ENCODE results near the gene FPR1. TPM values are rescaled to one million over a fixed set of nuclear protein-coding genes. Genes with fewer than 3 reads are reported as not detected.

The FPR1 gene
- total and polyA plus RNA-seq, 4 donors: 0.77 to 37.1 (median 16.3) TPM

DNA sequence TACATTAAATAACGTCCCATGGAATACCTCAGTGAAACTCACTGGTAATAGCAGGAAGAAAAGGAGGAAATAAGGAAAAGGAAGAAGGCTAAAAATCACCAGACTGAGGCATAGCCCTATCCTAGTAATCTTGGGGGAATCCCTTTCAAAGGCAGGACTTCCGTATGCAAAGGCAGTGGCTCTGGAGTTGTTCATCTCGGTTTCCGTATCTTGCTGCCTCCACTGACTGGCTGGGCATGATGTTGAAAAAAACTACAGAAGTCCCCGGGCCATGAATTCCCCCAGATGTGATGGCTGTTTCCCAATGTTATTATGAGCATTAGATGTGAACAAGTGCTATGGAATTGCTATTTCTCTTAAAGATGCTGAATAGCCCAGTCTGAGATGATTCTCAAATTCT is 14.8 kb upstream of the FPR1 start:
- H3K4me1 ChIP-seq (ENCODE audit: control insufficient read depth in 1 of 2, insufficient read depth in 2 of 2, low read length in 2 of 2): no peaks in the 10 kb centered on the region
- H3K36me3 ChIP-seq (ENCODE audit: control insufficient read depth in 1 of 2, insufficient read depth in 2 of 2, low read length in 1 of 2): no peaks in the 10 kb centered on the region
- H3K9me3 ChIP-seq (ENCODE audit: control insufficient read depth, low read length): no peaks in the 10 kb centered on the region
- no peaks in the 10 kb centered on the region for H3K27me3 ChIP-seq (ENCODE audit: control insufficient read depth in 1 of 2, insufficient read depth in 2 of 2, low read length in 1 of 2)
- DNase-seq (no peak), ATAC-seq (ENCODE audit: low FRiP score) (no peak)
- intact Hi-C loops (cut with DNase I): no loop called here
- WGBS, 2 donors: 59 to 61% methylated on average over 5 of the region's 5 CpGs
- H3K4me3 ChIP-seq (ENCODE audit: low read length in 2 of 2): no peak overlapping the region
- H3K27ac ChIP-seq (ENCODE audit: low read depth in 1 of 2, low read length in 2 of 2): no peak overlapping the region

- no peak overlapping the region for H3K27ac ChIP-seq (ENCODE audit: low read depth in 1 of 2, low read length in 2 of 2)
- DNase-seq (no peak), ATAC-seq (ENCODE audit: low FRiP score) (no peak)
- H3K9me3 ChIP-seq (ENCODE audit: control insufficient read depth, low read length): no peaks in the 10 kb centered on the region
- intact Hi-C loops (cut with DNase I): no loop called here
- no peak overlapping the region for H3K4me3 ChIP-seq (ENCODE audit: low read length in 2 of 2)
- 58 to 60% methylated on average over 5 of the region's 5 CpGs for WGBS, 2 donors
- no peaks in the 10 kb centered on the region for H3K36me3 ChIP-seq (ENCODE audit: control insufficient read depth in 1 of 2, insufficient read depth in 2 of 2, low read length in 1 of 2)
- H3K27me3 ChIP-seq (ENCODE audit: control insufficient read depth in 1 of 2, insufficient read depth in 2 of 2, low read length in 1 of 2): no peaks in the 10 kb centered on the region
- H3K4me1 ChIP-seq (ENCODE audit: control insufficient read depth in 1 of 2, insufficient read depth in 2 of 2, low read length in 2 of 2): no peaks in the 10 kb centered on the region
These were observed 13.4 kb upstream of the FPR1 start for GRCh38 chr19:51765086-51765485.

- Histone ChIP-seq H3K9me3 (ENCODE audit: control insufficient read depth, low read length) (no peaks in the 10 kb centered on the region), H3K27ac (ENCODE audit: low read depth in 1 of 2, low read length in 2 of 2) (no peak overlapping the region), H3K4me3 (ENCODE audit: low read length in 2 of 2) (no peak overlapping the region), H3K4me1 (ENCODE audit: control insufficient read depth in 1 of 2, insufficient read depth in 2 of 2, low read length in 2 of 2) (no peaks in the 10 kb centered on the region), H3K36me3 (ENCODE audit: control insufficient read depth in 1 of 2, insufficient read depth in 2 of 2, low read length in 1 of 2) (no peaks in the 10 kb centered on the region), H3K27me3 (ENCODE audit: control insufficient read depth in 1 of 2, insufficient read depth in 2 of 2, low read length in 1 of 2) (no peaks in the 10 kb centered on the region)
- ATAC-seq (ENCODE audit: low FRiP score) (no peak), DNase-seq (no peak)
- intact Hi-C loops (cut with DNase I): no loop called here
- 82 to 84% methylated on average over 7 of the region's 7 CpGs for WGBS, 2 donors
These were observed 10.0 kb upstream of the FPR1 start for GRCh38 chr19:51761696-51762095.

GRCh38 chr19:51760697-51761356 is 9.1 kb upstream of the FPR1 start, which contains the start of gene FPR2:
TSS of gene FPR2 (plus strand) at chr19:51761180. CDS start at chr19:51768659, 7,479 bp downstream.
- Histone ChIP-seq H3K4me3 (ENCODE audit: low read length in 2 of 2) (no peak within 1 kb of the TSS), H3K9me3 (ENCODE audit: control insufficient read depth, low read length) (peaks cover 2% of the 10 kb centered on the region), H3K27me3 (ENCODE audit: control insufficient read depth in 1 of 2, insufficient read depth in 2 of 2, low read length in 1 of 2) (no peaks in the 10 kb centered on the region), H3K36me3 (ENCODE audit: control insufficient read depth in 1 of 2, insufficient read depth in 2 of 2, low read length in 1 of 2) (no peaks in the 10 kb centered on the region), H3K4me1 (ENCODE audit: control insufficient read depth in 1 of 2, insufficient read depth in 2 of 2, low read length in 2 of 2) (no peaks in the 10 kb centered on the region), H3K27ac (ENCODE audit: low read depth in 1 of 2, low read length in 2 of 2) (no peak within 1 kb of the TSS)
- DNase-seq (no peak), ATAC-seq (ENCODE audit: low FRiP score) (no peak)
- 48 to 55% methylated on average over 8 of the region's 8 CpGs for whole genome bisulfite sequencing, 2 donors
- intact Hi-C loops (cut with DNase I): no loop called here

GRCh38 chr19:51755571-51755970 is 3.9 kb upstream of the FPR1 start:
- Histone ChIP-seq H3K36me3 (ENCODE audit: control insufficient read depth in 1 of 2, insufficient read depth in 2 of 2, low read length in 1 of 2) (no peaks in the 10 kb centered on the region), H3K4me3 (ENCODE audit: low read length in 2 of 2) (no peak overlapping the region), H3K27me3 (ENCODE audit: control insufficient read depth in 1 of 2, insufficient read depth in 2 of 2, low read length in 1 of 2) (no peaks in the 10 kb centered on the region), H3K4me1 (ENCODE audit: control insufficient read depth in 1 of 2, insufficient read depth in 2 of 2, low read length in 2 of 2) (no peaks in the 10 kb centered on the region), H3K27ac (ENCODE audit: low read depth in 1 of 2, low read length in 2 of 2) (no peak overlapping the region), H3K9me3 (ENCODE audit: control insufficient read depth, low read length) (peaks cover 2% of the 10 kb centered on the region)
- ATAC-seq (ENCODE audit: low FRiP score): no peak
- intact Hi-C loops (cut with DNase I): no loop called here
- 83 to 84% methylated on average over 7 of the region's 7 CpGs for WGBS, 2 donors
- DNase-seq: no peak

DNA sequence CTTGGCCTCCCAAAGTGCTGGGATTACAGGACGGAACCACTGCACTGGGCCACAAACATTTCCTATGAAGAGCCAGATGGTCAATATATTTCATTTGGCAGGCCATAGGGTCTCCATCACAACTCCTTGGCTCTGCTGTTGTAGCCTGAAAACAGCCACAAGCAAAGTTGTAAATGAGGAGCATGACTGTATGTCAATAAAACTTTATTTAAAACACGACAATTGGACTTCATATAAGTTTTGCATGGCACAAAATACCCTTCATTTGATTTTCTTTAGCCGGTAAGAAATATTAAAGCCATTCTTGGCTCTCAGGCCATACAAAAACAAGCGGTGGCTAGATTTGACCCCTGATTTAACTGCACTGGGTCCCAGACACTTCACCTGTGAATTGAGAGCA is 3.1 kb upstream of the FPR1 start:
- intact Hi-C loops (cut with DNase I): no loop called here

GRCh38 chr19:51754109-51754508 is 2.4 kb upstream of the FPR1 start:
- intact Hi-C loops (cut with DNase I): no loop called here
- Histone ChIP-seq H3K4me1 (ENCODE audit: control insufficient read depth in 1 of 2, insufficient read depth in 2 of 2, low read length in 2 of 2) (no peaks in the 10 kb centered on the region), H3K27ac (ENCODE audit: low read depth in 1 of 2, low read length in 2 of 2) (no peak overlapping the region), H3K9me3 (ENCODE audit: control insufficient read depth, low read length) (peaks cover 2% of the 10 kb centered on the region), H3K4me3 (ENCODE audit: low read length in 2 of 2) (no peak overlapping the region), H3K36me3 (ENCODE audit: control insufficient read depth in 1 of 2, insufficient read depth in 2 of 2, low read length in 1 of 2) (no peaks in the 10 kb centered on the region), H3K27me3 (ENCODE audit: control insufficient read depth in 1 of 2, insufficient read depth in 2 of 2, low read length in 1 of 2) (no peaks in the 10 kb centered on the region)
- no peak for ATAC-seq (ENCODE audit: low FRiP score)
- 85 to 86% methylated on average over 6 of the region's 6 CpGs for WGBS, 2 donors
- no peak for DNase-seq

More for the DNA sequence above, 3.1 kb upstream of the FPR1 start:
- Histone ChIP-seq H3K4me3 (ENCODE audit: low read length in 2 of 2) (no peak overlapping the region), H3K4me1 (ENCODE audit: control insufficient read depth in 1 of 2, insufficient read depth in 2 of 2, low read length in 2 of 2) (no peaks in the 10 kb centered on the region), H3K27me3 (ENCODE audit: control insufficient read depth in 1 of 2, insufficient read depth in 2 of 2, low read length in 1 of 2) (no peaks in the 10 kb centered on the region), H3K9me3 (ENCODE audit: control insufficient read depth, low read length) (peaks cover 2% of the 10 kb centered on the region), H3K27ac (ENCODE audit: low read depth in 1 of 2, low read length in 2 of 2) (no peak overlapping the region), H3K36me3 (ENCODE audit: control insufficient read depth in 1 of 2, insufficient read depth in 2 of 2, low read length in 1 of 2) (no peaks in the 10 kb centered on the region)
- ATAC-seq (ENCODE audit: low FRiP score) (no peak), DNase-seq (no peak)
- whole genome bisulfite sequencing, 2 donors: 78% methylated on average over 4 of the region's 4 CpGs

GRCh38 chr19:51750400-51751094 is 1.1 kb downstream of the FPR1 start:
- Histone ChIP-seq H3K27me3 (ENCODE audit: control insufficient read depth in 1 of 2, insufficient read depth in 2 of 2, low read length in 1 of 2) (no peaks in the 10 kb centered on the region), H3K27ac (ENCODE audit: low read depth in 1 of 2, low read length in 2 of 2) (no peak overlapping the region), H3K4me3 (ENCODE audit: low read length in 2 of 2) (no peak overlapping the region), H3K36me3 (ENCODE audit: control insufficient read depth in 1 of 2, insufficient read depth in 2 of 2, low read length in 1 of 2) (no peaks in the 10 kb centered on the region), H3K4me1 (ENCODE audit: control insufficient read depth in 1 of 2, insufficient read depth in 2 of 2, low read length in 2 of 2) (no peaks in the 10 kb centered on the region), H3K9me3 (ENCODE audit: control insufficient read depth, low read length) (no peaks in the 10 kb centered on the region)
- no peak for DNase-seq
- intact Hi-C loops (cut with DNase I): no loop called here
- ATAC-seq (ENCODE audit: low FRiP score): no peak
- 72 to 79% methylated on average over 7 of the region's 7 CpGs for WGBS, 2 donors

DNA sequence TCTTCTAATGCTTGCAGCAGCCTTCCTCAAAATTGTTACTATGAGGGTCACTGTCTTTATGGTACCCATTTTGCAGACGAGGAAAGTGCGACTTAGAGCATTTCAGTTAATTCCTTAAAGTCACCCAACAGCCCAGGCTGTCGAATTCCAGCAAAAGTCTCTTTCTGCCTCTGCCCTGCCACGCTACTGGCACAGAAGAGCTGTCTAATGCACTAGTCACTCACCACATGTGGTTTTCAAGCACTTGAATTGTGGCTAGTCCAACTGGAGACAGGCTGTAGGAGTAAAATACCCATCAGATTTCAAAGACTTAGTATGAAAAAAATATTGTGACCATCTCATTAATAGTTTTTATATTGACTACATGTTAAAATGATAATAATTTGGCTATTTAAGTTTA is 1.7 kb downstream of the FPR1 start:
- ATAC-seq (ENCODE audit: low FRiP score) (no peak), DNase-seq (no peak)
- Histone ChIP-seq H3K27ac (ENCODE audit: low read depth in 1 of 2, low read length in 2 of 2) (no peak overlapping the region), H3K36me3 (ENCODE audit: control insufficient read depth in 1 of 2, insufficient read depth in 2 of 2, low read length in 1 of 2) (no peaks in the 10 kb centered on the region), H3K4me3 (ENCODE audit: low read length in 2 of 2) (no peak overlapping the region), H3K4me1 (ENCODE audit: control insufficient read depth in 1 of 2, insufficient read depth in 2 of 2, low read length in 2 of 2) (no peaks in the 10 kb centered on the region), H3K9me3 (ENCODE audit: control insufficient read depth, low read length) (no peaks in the 10 kb centered on the region), H3K27me3 (ENCODE audit: control insufficient read depth in 1 of 2, insufficient read depth in 2 of 2, low read length in 1 of 2) (no peaks in the 10 kb centered on the region)
- 68 to 76% methylated on average over 4 of the region's 4 CpGs for WGBS, 2 donors
- intact Hi-C loops (cut with DNase I): no loop called here
